GM23248 (cell line): ENCODE data around the gene FUT8. TPM values are rescaled to one million over a fixed set of nuclear protein-coding genes. Genes with fewer than 3 reads are reported as not detected.

ENCODE experiments used
- DNase-seq: peaks from one replicate; pipeline ENCODE4 v3.0.0-alpha.2; 2015
- H2AFZ ChIP-seq: fragments of 200-600 bp; sonication (generic); 2 replicates; pipeline ENCODE4 v1.6.1; 2016; ENCODE audit warnings: antibody characterized with exemption
- H3F3A ChIP-seq: fragments of 200-600 bp; sonication (generic); 2 replicates; pipeline ENCODE4 v1.6.1; 2016; ENCODE audit warnings: mild to moderate bottlenecking, antibody characterized with exemption, mixed run types; ENCODE audit not compliant: insufficient read depth
- H3K27ac ChIP-seq: fragments of 200-600 bp; sonication (generic); 2 replicates; pipeline ENCODE4 v1.5.1; 2016; ENCODE audit warnings: mild to moderate bottlenecking
- H3K27me3 ChIP-seq: fragments of 200-600 bp; sonication (generic); replicated peaks from 2 replicates; pipeline ENCODE4 v1.6.1; 2016; ENCODE audit warnings: mild to moderate bottlenecking; ENCODE audit not compliant: insufficient read depth
- H3K36me3 ChIP-seq: fragments of 200-600 bp; sonication (generic); 2 replicates; pipeline ENCODE4 v1.6.1; 2016; ENCODE audit warnings: low read depth, mild to moderate bottlenecking
- H3K4me1 ChIP-seq: fragments of 200-600 bp; sonication (generic); 2 replicates; pipeline ENCODE4 v1.6.1; 2016; ENCODE audit warnings: mild to moderate bottlenecking; ENCODE audit not compliant: insufficient read depth
- H3K4me2 ChIP-seq: fragments of 200-600 bp; sonication (generic); one replicate; pipeline ENCODE4 v1.6.1; 2016; ENCODE audit warnings: mild to moderate bottlenecking; ENCODE audit not compliant: unreplicated experiment
- H3K4me3 ChIP-seq: fragments of 200-600 bp; sonication (generic); 2 replicates; pipeline ENCODE4 v1.5.1; 2016; ENCODE audit warnings: mild to moderate bottlenecking
- H3K79me2 ChIP-seq: fragments of 200-600 bp; sonication (generic); 2 replicates; pipeline ENCODE4 v1.6.1; 2016; ENCODE audit warnings: mild to moderate bottlenecking; ENCODE audit not compliant: insufficient read depth
- H3K9ac ChIP-seq: fragments of 200-600 bp; sonication (generic); 2 replicates; pipeline ENCODE4 v1.6.1; 2016; ENCODE audit warnings: mild to moderate bottlenecking
- H3K9me2 ChIP-seq: fragments of 200-600 bp; sonication (generic); 2 replicates; pipeline ENCODE4 v1.6.1; 2016; ENCODE audit warnings: mixed run types, mild to moderate bottlenecking, moderate library complexity; ENCODE audit not compliant: insufficient read depth
- H3K9me3 ChIP-seq: fragments of 200-600 bp; sonication (generic); one replicate; pipeline ENCODE4 v1.6.1; 2017; ENCODE audit warnings: low read depth
- H4K20me1 ChIP-seq: fragments of 200-600 bp; sonication (generic); 2 replicates; pipeline ENCODE4 v1.6.0; 2016; ENCODE audit not compliant: insufficient read depth
- EZH2 ChIP-seq: fragments of 200-600 bp; sonication (generic); IDR thresholded peaks from 2 replicates; pipeline ENCODE4 v1.6.1; 2018; ENCODE audit warnings: antibody characterized with exemption, mild to moderate bottlenecking; ENCODE audit not compliant: insufficient read depth, poor library complexity, severe bottlenecking
- EZH2phosphoT487 ChIP-seq: fragments of 200-600 bp; sonication (generic); IDR thresholded peaks from 2 replicates; pipeline ENCODE4 v1.6.1; 2018; ENCODE audit warnings: antibody characterized with exemption, moderate library complexity, mild to moderate bottlenecking, low read depth; ENCODE audit not compliant: insufficient read depth
- WGBS, 2 experiments: methylation state at CpG; one replicate each; pipeline ENCODE4 v1.1.6; 2015 to 2017; ENCODE audit warnings: low lambda C conversion rate in 2 of 2, low coverage in 1 of 2; ENCODE audit errors: missing lambda C conversion rate in 2 of 2; 5-methylcytosine and 5-hydroxymethylcytosine counted together
- in situ Hi-C: fragments of 300-500 bp; cut with MboI; formaldehyde crosslinking; loops from 2 replicates; pipeline ENCODE4 v1.15.0; 2020
- polyA plus RNA-seq: library from polyadenylated mRNA; unstranded; fragments of >200 nt; fragmentation: Nextera tagmentation; extraction: Ambion mirVana; gene quantifications from 2 replicates; pipeline ENCODE4 v1.2.1, GENCODE V29; 2016
- total RNA-seq: library from RNA; depleted of rRNA; stranded (reverse); fragments of >200 nt; shearing (Covaris generic); gene quantifications from 2 replicates; pipeline ENCODE4 v1.2.3, GENCODE V29; 2014

The FUT8 gene
- total and polyA plus RNA-seq, 2 experiments from 2014 or later: 40.0 to 60.6 TPM

DNA sequence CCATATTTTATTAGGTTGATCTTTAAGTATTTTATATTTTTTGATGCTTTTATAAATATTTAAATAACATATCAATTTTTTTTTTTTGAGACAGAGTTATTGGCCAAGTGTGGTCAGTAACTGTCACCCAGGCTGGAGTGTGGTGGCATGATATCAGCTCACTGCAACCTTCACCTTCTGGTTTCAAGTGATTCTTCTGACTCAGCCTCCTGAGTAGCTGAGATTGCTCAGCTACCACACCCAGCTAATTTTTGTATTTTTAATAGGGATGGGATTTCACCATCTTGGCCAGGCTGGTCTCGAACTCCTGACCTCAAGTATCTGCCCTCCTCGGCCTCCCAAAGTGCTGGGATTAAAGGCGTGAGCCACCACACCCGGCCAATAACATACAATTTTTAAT is 71.1 kb downstream of the FUT8 start:
- H3K9me2 ChIP-seq: no peaks in the 10 kb centered on the region
- in situ Hi-C loops: no loop called here
- H3F3A ChIP-seq: peaks cover 16% of the 10 kb centered on the region
- no peak overlapping the region for H3K4me3 ChIP-seq
- peaks cover 22% of the 10 kb centered on the region for H3K4me1 ChIP-seq
- H3K9ac ChIP-seq: no peak overlapping the region
- H3K9me3 ChIP-seq: no peaks in the 10 kb centered on the region
- H2AFZ ChIP-seq: no peak overlapping the region
- H4K20me1 ChIP-seq: 0 out of 2 replicates have a peak, but pooled peaks cover 7% of the 10 kb centered on the region
- peak overlapping the region; percentile 18 for H3K4me2 ChIP-seq
- TF ChIP-seq EZH2 (no peak), EZH2phosphoT487 (no peak)
- peak; percentile 53 for DNase-seq
- H3K27me3 ChIP-seq: no peaks in the 10 kb centered on the region
- 89 to 91% methylated on average over 4 of the region's 4 CpGs for WGBS, 2 experiments
- H3K27ac ChIP-seq: peak overlapping the region; percentile 25; the same call in 1 of the 2 replicates
- peaks cover 98% of the 10 kb centered on the region for H3K79me2 ChIP-seq
- no peaks in the 10 kb centered on the region for H3K36me3 ChIP-seq

DNA sequence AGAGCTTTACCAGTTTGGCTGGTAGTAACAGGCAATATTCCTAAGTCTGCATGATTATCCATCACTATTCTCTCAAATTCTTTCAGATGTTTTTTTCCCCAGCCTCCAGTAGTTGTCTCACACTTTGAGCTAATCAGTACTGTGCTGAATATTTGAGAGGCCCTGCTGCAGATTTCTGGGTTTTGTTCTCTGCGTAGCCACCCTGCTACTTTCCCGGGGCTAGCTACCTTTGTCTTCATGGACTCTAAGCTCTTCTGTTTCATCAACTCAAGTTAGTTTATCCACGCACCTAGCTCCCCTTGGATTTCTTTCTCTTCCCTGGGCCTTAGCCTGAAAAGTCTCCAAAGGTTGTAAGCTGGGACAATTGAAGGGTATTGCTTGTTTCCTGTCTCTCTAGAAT is 73.0 kb downstream of the FUT8 start:
- H3K9me3 ChIP-seq: no peaks in the 10 kb centered on the region
- H4K20me1 ChIP-seq: 0 out of 2 replicates have a peak, but pooled peaks cover 7% of the 10 kb centered on the region
- 85 to 87% methylated on average over 3 of the region's 3 CpGs for WGBS, 2 experiments
- H3K4me1 ChIP-seq: peaks cover 17% of the 10 kb centered on the region
- in situ Hi-C loops: no loop called here
- H3K9me2 ChIP-seq: no peaks in the 10 kb centered on the region
- peaks cover 6% of the 10 kb centered on the region; the same call in 1 of the 2 replicates for H3F3A ChIP-seq
- H3K9ac ChIP-seq: no peak overlapping the region
- H3K4me2 ChIP-seq: no peak overlapping the region
- no peak for DNase-seq
- no peaks in the 10 kb centered on the region for H3K36me3 ChIP-seq
- TF ChIP-seq EZH2 (no peak), EZH2phosphoT487 (no peak)
- no peaks in the 10 kb centered on the region for H3K27me3 ChIP-seq
- no peak overlapping the region for H2AFZ ChIP-seq
- H3K4me3 ChIP-seq: no peak overlapping the region
- no peak overlapping the region for H3K27ac ChIP-seq
- peaks cover 98% of the 10 kb centered on the region for H3K79me2 ChIP-seq

DNA sequence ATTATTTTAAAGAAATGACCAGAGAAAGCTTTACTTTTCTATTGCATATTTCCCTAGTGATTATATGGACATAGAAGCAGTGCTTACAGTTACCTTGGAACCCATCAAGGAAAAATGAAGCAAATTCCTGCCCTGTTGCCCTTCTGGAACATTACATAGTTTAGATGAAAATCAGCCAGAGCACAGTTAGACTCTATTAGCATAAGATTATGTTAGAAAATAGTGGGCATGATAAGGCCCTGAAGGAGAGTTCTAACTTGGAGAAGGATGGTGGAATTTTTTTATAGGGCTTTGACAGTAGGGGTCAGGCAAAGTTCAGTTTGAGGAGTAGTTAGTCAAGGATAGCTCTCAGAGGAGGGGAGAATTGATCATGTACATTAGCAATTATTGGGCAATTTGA is 74.3 kb downstream of the FUT8 start:
- Histone ChIP-seq H3K27me3 (no peaks in the 10 kb centered on the region), H2AFZ (no peak overlapping the region), H3K4me1 (peaks cover 17% of the 10 kb centered on the region), H3K27ac (no peak overlapping the region), H3K9me2 (no peaks in the 10 kb centered on the region), H3K4me2 (no peak overlapping the region), H3K9me3 (no peaks in the 10 kb centered on the region), H3K4me3 (no peak overlapping the region), H4K20me1 (0 out of 2 replicates have a peak, but pooled peaks cover 7% of the 10 kb centered on the region), H3K9ac (no peak overlapping the region), H3F3A (peaks cover 6% of the 10 kb centered on the region; the same call in 1 of the 2 replicates), H3K36me3 (no peaks in the 10 kb centered on the region), H3K79me2 (peaks cover 98% of the 10 kb centered on the region)
- DNase-seq: no peak
- TF ChIP-seq EZH2: no peak
- no peak for TF ChIP-seq EZH2phosphoT487
- in situ Hi-C loops: no loop called here

DNA sequence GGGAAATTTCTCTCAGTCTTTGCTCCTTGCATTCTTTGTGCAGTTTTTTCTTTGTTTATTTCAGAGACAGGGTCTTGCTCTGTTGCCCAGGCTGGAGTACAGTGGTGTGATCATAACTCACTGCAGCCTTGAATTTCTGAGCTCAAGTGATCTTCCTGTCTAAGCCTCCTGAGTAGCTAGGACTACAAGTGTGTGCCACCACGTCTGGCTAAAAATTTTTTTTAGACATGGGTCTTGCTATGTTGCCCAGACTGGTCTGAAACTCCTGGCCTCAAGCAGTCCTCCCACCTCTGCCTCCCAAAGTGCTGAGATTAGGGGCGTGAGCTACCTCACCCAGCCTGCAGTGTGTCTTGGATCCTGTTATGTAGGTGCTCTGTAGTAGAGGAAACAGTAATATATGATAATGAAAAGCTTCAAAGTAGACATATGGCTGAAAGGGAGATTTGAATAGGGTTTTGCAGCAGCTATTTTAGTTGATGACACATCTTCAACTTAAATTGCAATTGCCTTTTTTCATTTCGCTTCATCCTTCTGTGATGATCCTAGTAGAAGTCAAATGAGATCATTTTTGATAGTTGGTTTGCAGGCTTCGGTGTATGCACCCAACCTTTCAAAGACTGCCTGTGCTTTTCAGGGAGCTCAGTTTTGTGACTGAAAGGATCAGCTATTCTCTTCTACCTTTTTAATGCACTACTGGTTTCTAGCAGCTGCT is 75.4 kb downstream of the FUT8 start:
- H3K4me2 ChIP-seq: no peak overlapping the region
- H4K20me1 ChIP-seq: 0 out of 2 replicates have a peak, but pooled peaks cover 7% of the 10 kb centered on the region
- WGBS, 2 experiments: 96 to 97% methylated on average over 4 of the region's 4 CpGs
- no peak for DNase-seq
- peaks cover 97% of the 10 kb centered on the region for H3K79me2 ChIP-seq
- H3K9ac ChIP-seq: no peak overlapping the region
- peaks cover 9% of the 10 kb centered on the region for H3K4me1 ChIP-seq
- no peak overlapping the region for H2AFZ ChIP-seq
- no peaks in the 10 kb centered on the region for H3K36me3 ChIP-seq
- H3K27me3 ChIP-seq: no peaks in the 10 kb centered on the region
- no peak overlapping the region for H3K27ac ChIP-seq
- peaks cover 6% of the 10 kb centered on the region; the same call in 1 of the 2 replicates for H3F3A ChIP-seq
- H3K9me3 ChIP-seq: no peaks in the 10 kb centered on the region
- no peak for TF ChIP-seq EZH2phosphoT487
- no peak for TF ChIP-seq EZH2
- no peaks in the 10 kb centered on the region for H3K9me2 ChIP-seq
- in situ Hi-C loops: no loop called here
- no peak overlapping the region for H3K4me3 ChIP-seq
